ES-I3 (cell line): ENCODE measurements around the gene TMEM41B.
"Not testable (repeated sequence)": the region's sequence is repeated elsewhere in the genome, so short reads cannot be mapped to it uniquely, and the experiment has no call there.

Experiments
- H3K36me3 ChIP-seq: 2 replicates; pipeline ENCODE4 v1.6.1; 2013; ENCODE audit warnings: mild to moderate bottlenecking, low read length, control low read depth, moderate library complexity; ENCODE audit not compliant: insufficient read depth
- H3K4me1 ChIP-seq: 2 replicates; pipeline ENCODE4 v1.6.1; 2013; ENCODE audit warnings: mild to moderate bottlenecking, control low read depth, low read length; ENCODE audit not compliant: insufficient read depth
- H3K9ac ChIP-seq: 2 replicates; pipeline ENCODE4 v1.6.1; 2013; ENCODE audit warnings: low read depth, mild to moderate bottlenecking, low read length, moderate library complexity
- H3K9me3 ChIP-seq: 2 replicates; pipeline ENCODE4 v1.6.1; 2013; ENCODE audit warnings: mild to moderate bottlenecking, low read length, moderate library complexity; ENCODE audit not compliant: control insufficient read depth, insufficient read depth

The TMEM41B gene

GRCh38 chr11:9319377-9320001 lies 5.1 kb upstream of the TMEM41B start:
- H3K36me3 ChIP-seq, H3K4me1 ChIP-seq, H3K9me3 ChIP-seq, H3K9ac ChIP-seq: not testable (repeated sequence)

GRCh38 chr11:9318442-9319376 lies 4.3 kb upstream of the TMEM41B start:
- not testable (repeated sequence) for H3K9me3 ChIP-seq, H3K4me1 ChIP-seq, H3K9ac ChIP-seq, H3K36me3 ChIP-seq

- Histone ChIP-seq H3K4me1 (peaks cover 8% of the 10 kb centered on the region; the same call in 1 of the 2 replicates), H3K36me3 (no peaks in the 10 kb centered on the region), H3K9me3 (no peaks in the 10 kb centered on the region), H3K9ac (no peak overlapping the region)
These were observed 1.9 kb upstream of the TMEM41B start for GRCh38 chr11:9316334-9316733.

GRCh38 chr11:9315078-9315688 lies 790 bp upstream of the TMEM41B start:
- H3K36me3 ChIP-seq = no peaks in the 10 kb centered on the region
- peaks cover 11% of the 10 kb centered on the region; the same call in 1 of the 2 replicates for H3K4me1 ChIP-seq
- no peaks in the 10 kb centered on the region for H3K9me3 ChIP-seq
- peak overlapping the region; percentile 60 for H3K9ac ChIP-seq

- H3K9me3 ChIP-seq = no peaks in the 10 kb centered on the region
- H3K36me3 ChIP-seq = no peaks in the 10 kb centered on the region
- peak overlapping the region; percentile 55 for H3K9ac ChIP-seq
- peaks cover 2% of the 10 kb centered on the region; the same call in 1 of the 2 replicates for H3K4me1 ChIP-seq
These were observed 624 bp downstream of the TMEM41B start for GRCh38 chr11:9313648-9314290.

- H3K36me3 ChIP-seq = no peaks in the 10 kb centered on the region
- no peak overlapping the region for H3K9ac ChIP-seq
- H3K9me3 ChIP-seq = no peaks in the 10 kb centered on the region
- peaks cover 2% of the 10 kb centered on the region; the same call in 1 of the 2 replicates for H3K4me1 ChIP-seq
These were observed 3.8 kb downstream of the TMEM41B start for GRCh38 chr11:9310485-9311090.

GRCh38 chr11:9304178-9304577 lies 10.2 kb downstream of the TMEM41B start:
- Histone ChIP-seq H3K9ac (no peak overlapping the region), H3K9me3 (no peaks in the 10 kb centered on the region), H3K36me3 (0 out of 2 replicates have a peak, but pooled peaks cover 4% of the 10 kb centered on the region), H3K4me1 (no peaks in the 10 kb centered on the region)

- H3K36me3 ChIP-seq = 0 out of 2 replicates have a peak, but pooled peaks cover 4% of the 10 kb centered on the region
- no peaks in the 10 kb centered on the region for H3K4me1 ChIP-seq
- H3K9ac ChIP-seq = no peak overlapping the region
- no peaks in the 10 kb centered on the region for H3K9me3 ChIP-seq
These were observed 11.9 kb downstream of the TMEM41B start for GRCh38 chr11:9302448-9302847.

GRCh38 chr11:9301720-9302119 lies 12.7 kb downstream of the TMEM41B start:
- Histone ChIP-seq H3K36me3 (0 out of 2 replicates have a peak, but pooled peaks cover 4% of the 10 kb centered on the region), H3K9ac (no peak overlapping the region), H3K9me3 (no peaks in the 10 kb centered on the region), H3K4me1 (no peaks in the 10 kb centered on the region)

GRCh38 chr11:9293646-9294045 lies 20.7 kb downstream of the TMEM41B start:
- Histone ChIP-seq H3K4me1 (no peaks in the 10 kb centered on the region), H3K9ac (no peak overlapping the region), H3K9me3 (no peaks in the 10 kb centered on the region), H3K36me3 (no peaks in the 10 kb centered on the region; the same call in 1 of the 2 replicates)

GRCh38 chr11:9285850-9286587 lies 28.4 kb downstream of the TMEM41B start:
- Histone ChIP-seq H3K9ac (no peak overlapping the region), H3K4me1 (no peaks in the 10 kb centered on the region), H3K9me3 (no peaks in the 10 kb centered on the region), H3K36me3 (peaks cover 4% of the 10 kb centered on the region; the same call in 1 of the 2 replicates)

- H3K4me1 ChIP-seq = no peaks in the 10 kb centered on the region
- no peaks in the 10 kb centered on the region; the same call in 1 of the 2 replicates for H3K36me3 ChIP-seq
- no peak overlapping the region for H3K9ac ChIP-seq
- H3K9me3 ChIP-seq = no peaks in the 10 kb centered on the region
These were observed 33.6 kb downstream of the TMEM41B start for GRCh38 chr11:9280655-9281301.

GRCh38 chr11:9277176-9277575 lies 37.2 kb downstream of the TMEM41B start:
- Histone ChIP-seq H3K9me3 (no peaks in the 10 kb centered on the region), H3K36me3 (no peaks in the 10 kb centered on the region; the same call in 1 of the 2 replicates), H3K9ac (no peak overlapping the region), H3K4me1 (no peaks in the 10 kb centered on the region)
